ENCODE data around the gene GAL. TPM values are rescaled to one million over a fixed set of nuclear protein-coding genes. Genes with fewer than 3 reads are reported as not detected.

Gene GAL
- total RNA-seq, 2 donors from 2014 or later, result 1.1 TPM; not detected in 1

GRCh38 chr11:68664141-68664540 lies 20.2 kb upstream of the GAL start:
- Mint-ChIP-seq H3K4me1 (ENCODE audit: low read depth in 2 of 2) (no peaks in the 10 kb centered on the region), H3K4me3 (no peak overlapping the region), H3K9me3 (no peaks in the 10 kb centered on the region), H3K27ac (no peak overlapping the region), H3K27me3 (peaks cover 0 to 3% of the 10 kb centered on the region in 2 donors), H3K36me3 (no peaks in the 10 kb centered on the region)
- DNase-seq (ENCODE audit: low spot score) (no peak), ATAC-seq (no peak)

- peaks cover 0 to 3% of the 10 kb centered on the region in 2 donors for H3K27me3 Mint-ChIP-seq
- H3K36me3 Mint-ChIP-seq, result no peaks in the 10 kb centered on the region
- H3K4me3 Mint-ChIP-seq, result no peak overlapping the region
- DNase-seq (ENCODE audit: low spot score) (no peak), ATAC-seq (no peak)
- no peaks in the 10 kb centered on the region for H3K4me1 Mint-ChIP-seq (ENCODE audit: low read depth in 2 of 2)
- no peaks in the 10 kb centered on the region for H3K9me3 Mint-ChIP-seq
- H3K27ac Mint-ChIP-seq, result no peak overlapping the region
Measured at GRCh38 chr11:68664906-68665305, 19.4 kb upstream of the GAL start.

DNA sequence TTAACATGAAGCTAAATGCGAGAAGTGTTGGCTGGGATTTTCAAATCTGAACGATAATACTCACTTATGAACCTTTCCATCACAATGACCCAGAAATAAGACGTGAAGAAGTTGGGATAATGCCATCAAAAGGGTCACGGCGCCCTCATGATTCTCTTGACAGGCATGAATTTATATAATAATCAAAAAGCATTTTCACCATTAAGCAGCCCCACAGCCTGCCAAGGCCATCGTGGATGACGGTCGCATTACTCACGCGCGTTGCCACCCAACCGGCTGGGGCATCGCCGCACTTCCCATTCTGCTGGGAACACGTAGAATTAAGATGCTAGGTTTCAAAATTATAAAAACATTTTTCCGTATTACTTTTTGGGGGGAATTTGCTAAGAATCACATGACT lies 18.9 kb upstream of the GAL start:
- H3K4me3 Mint-ChIP-seq, result no peak overlapping the region
- H3K4me1 Mint-ChIP-seq (ENCODE audit: low read depth in 2 of 2), result no peaks in the 10 kb centered on the region
- ATAC-seq, result no peak
- no peak overlapping the region for H3K27ac Mint-ChIP-seq
- H3K27me3 Mint-ChIP-seq, result peaks cover 0 to 3% of the 10 kb centered on the region in 2 donors
- DNase-seq (ENCODE audit: low spot score), result no peak
- no peaks in the 10 kb centered on the region for H3K36me3 Mint-ChIP-seq
- no peaks in the 10 kb centered on the region for H3K9me3 Mint-ChIP-seq

GRCh38 chr11:68666849-68667248 lies 17.5 kb upstream of the GAL start:
- H3K9me3 Mint-ChIP-seq, result no peaks in the 10 kb centered on the region
- no peak for ATAC-seq
- no peaks in the 10 kb centered on the region for H3K36me3 Mint-ChIP-seq
- peaks cover 0 to 3% of the 10 kb centered on the region in 2 donors for H3K27me3 Mint-ChIP-seq
- DNase-seq (ENCODE audit: low spot score), result no peak
- no peak overlapping the region for H3K4me3 Mint-ChIP-seq
- no peaks in the 10 kb centered on the region for H3K4me1 Mint-ChIP-seq (ENCODE audit: low read depth in 2 of 2)
- H3K27ac Mint-ChIP-seq, result no peak overlapping the region

DNA sequence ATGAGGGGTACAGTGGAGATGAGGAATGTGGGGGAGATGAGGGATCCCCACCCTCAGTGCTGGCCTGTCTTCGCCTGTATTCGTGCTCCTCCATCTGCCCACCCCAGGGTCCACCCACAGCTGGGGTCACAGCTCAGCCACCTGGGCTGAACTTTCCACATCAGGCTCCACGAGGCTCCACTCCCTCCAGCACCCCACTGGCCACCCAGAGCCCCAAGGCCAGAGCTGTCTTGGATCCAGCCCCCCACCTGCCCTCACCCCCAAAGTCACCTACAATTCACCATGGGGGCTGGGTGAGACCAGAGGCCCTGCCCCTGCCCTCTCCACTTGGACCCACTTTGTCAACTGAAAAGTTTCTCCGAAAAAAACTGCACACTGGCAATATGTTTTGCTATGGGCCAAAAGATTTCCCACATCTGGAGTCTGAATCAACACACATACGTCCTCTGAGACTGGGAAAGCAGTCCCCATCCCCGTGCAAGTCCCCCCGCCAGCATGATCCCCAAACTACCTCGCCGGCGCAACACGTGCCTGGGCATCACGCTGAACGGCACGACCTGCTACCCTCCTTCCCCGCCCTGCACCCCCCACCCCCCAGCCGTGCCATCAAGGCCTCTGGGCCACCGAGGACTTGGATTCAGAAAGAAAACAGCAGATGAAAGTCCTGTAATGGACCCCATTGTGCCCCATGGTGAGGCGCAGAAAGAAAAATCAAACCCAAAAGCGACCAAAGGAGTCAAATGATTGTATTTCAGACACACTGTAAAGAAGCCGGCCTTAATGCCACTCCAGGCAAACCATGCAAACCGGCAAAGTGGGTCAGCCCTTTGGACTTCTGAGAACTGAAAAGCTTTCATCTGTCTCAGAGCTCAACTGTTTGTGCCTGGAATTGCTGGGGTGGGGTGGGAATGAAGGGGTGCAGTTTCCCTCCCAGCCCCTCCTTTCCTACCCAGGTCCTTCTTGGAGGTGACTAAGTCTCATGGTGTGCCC lies 16.5 kb upstream of the GAL start:
- H3K36me3 Mint-ChIP-seq, result no peaks in the 10 kb centered on the region
- ATAC-seq, result peak in 1 of 2 donors; percentile 37
- H3K4me3 Mint-ChIP-seq, result no peak overlapping the region
- H3K4me1 Mint-ChIP-seq (ENCODE audit: low read depth in 2 of 2), result no peaks in the 10 kb centered on the region
- peaks cover 0 to 3% of the 10 kb centered on the region in 2 donors for H3K27me3 Mint-ChIP-seq
- DNase-seq (ENCODE audit: low spot score), result no peak
- no peaks in the 10 kb centered on the region for H3K9me3 Mint-ChIP-seq
- H3K27ac Mint-ChIP-seq, result no peak overlapping the region

DNA sequence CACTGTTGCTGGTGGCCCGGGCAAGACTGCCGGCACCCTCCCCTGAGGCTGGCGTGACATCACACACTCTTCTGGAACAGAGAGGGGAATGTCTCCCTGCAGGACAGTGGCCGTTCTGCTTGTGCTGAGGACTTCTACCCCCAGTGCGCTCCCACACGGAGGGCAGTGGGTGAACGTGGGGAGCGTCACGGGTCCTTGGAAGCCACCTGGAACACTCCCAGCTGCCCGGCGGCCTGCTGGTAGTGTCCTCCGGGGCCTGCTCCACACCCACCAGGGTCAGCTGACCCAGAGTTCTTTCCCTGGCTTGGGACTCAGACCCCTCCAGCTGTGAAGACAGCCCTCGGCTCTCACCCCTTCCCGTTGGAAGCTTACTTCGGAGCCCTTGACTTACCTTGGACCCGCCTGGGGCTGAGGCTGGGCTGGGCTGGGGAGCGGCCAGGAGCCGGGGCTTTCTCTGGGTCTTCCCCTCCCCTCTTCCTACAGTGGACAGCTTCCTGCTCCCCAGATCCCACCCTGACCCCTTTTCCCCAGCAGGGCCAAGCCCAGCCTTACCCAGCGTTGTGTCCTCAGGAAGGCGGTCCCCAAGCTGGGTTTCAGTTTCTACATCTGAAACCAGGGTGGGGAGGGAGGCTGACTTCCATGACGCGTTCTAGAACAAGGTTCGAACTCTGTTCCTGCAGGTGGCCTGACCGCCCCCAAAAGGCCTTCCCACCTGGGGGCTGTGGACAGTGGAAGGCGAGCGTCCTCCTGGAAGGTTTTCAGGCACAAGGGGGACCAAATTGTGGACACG lies 14.8 kb upstream of the GAL start:
- H3K9me3 Mint-ChIP-seq, result no peaks in the 10 kb centered on the region
- H3K4me3 Mint-ChIP-seq, result no peak overlapping the region
- peaks cover 0 to 3% of the 10 kb centered on the region in 2 donors for H3K27me3 Mint-ChIP-seq
- peak in 1 of 2 donors; percentile 31 for ATAC-seq
- no peak for DNase-seq (ENCODE audit: low spot score)
- H3K27ac Mint-ChIP-seq, result no peak overlapping the region
- H3K36me3 Mint-ChIP-seq, result no peaks in the 10 kb centered on the region
- no peaks in the 10 kb centered on the region for H3K4me1 Mint-ChIP-seq (ENCODE audit: low read depth in 2 of 2)

DNA sequence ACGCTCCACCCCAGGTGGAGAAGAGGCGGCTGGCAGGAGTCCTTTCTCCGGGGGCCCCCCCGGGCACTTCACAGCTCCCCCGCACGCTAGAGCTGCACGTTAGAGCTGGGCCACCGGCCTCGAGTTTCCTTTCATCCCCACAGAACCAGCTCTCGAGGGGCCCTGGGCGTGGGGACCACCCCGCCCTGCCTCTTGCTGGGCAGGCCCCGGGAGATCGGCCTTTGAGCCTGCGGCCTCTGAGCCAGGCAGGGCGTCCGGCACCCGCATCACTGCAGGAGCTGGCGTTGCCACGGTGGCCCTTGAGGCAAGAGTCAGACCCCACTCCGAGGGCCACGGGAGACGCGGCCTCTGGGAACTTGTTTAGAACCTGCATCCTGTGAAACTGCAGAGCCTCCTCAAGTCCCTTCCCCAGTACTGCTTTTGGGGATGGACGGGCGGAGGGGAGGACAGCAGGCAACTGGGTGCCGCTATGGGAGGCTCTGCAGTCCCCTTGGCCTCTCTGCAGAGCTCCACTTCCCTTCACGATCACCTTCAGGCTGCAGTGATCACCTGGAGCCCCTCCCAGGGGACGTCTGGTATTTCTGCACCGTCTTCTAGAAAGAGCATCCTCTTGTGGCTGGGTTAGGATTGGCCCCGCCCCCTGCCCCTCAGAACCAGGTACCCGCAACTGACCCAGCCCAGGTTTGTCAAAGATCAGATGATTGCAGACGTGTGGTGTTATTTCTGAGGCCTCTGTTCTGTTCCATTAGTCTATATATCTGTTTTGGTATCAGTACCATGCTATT lies 13.9 kb upstream of the GAL start:
- Mint-ChIP-seq H3K4me1 (ENCODE audit: low read depth in 2 of 2) (no peaks in the 10 kb centered on the region), H3K4me3 (no peak overlapping the region), H3K36me3 (no peaks in the 10 kb centered on the region), H3K27ac (no peak overlapping the region), H3K27me3 (peaks cover 0 to 5% of the 10 kb centered on the region in 2 donors), H3K9me3 (no peaks in the 10 kb centered on the region)
- DNase-seq (ENCODE audit: low spot score), result no peak
- peak in 1 of 2 donors; percentile 12 for ATAC-seq

GRCh38 chr11:68673306-68673945 lies 10.9 kb upstream of the GAL start:
- Mint-ChIP-seq H3K4me3 (no peak overlapping the region), H3K9me3 (no peaks in the 10 kb centered on the region), H3K4me1 (ENCODE audit: low read depth in 2 of 2) (no peaks in the 10 kb centered on the region), H3K27me3 (peaks cover 0 to 5% of the 10 kb centered on the region in 2 donors), H3K27ac (no peak overlapping the region), H3K36me3 (no peaks in the 10 kb centered on the region)
- no peak for DNase-seq (ENCODE audit: low spot score)
- ATAC-seq, result no peak

GRCh38 chr11:68673991-68674390 lies 10.4 kb upstream of the GAL start:
- H3K9me3 Mint-ChIP-seq, result no peaks in the 10 kb centered on the region
- no peak overlapping the region for H3K27ac Mint-ChIP-seq
- H3K27me3 Mint-ChIP-seq, result peaks cover 0 to 3% of the 10 kb centered on the region in 2 donors
- no peaks in the 10 kb centered on the region for H3K4me1 Mint-ChIP-seq (ENCODE audit: low read depth in 2 of 2)
- DNase-seq (ENCODE audit: low spot score), result no peak
- ATAC-seq, result no peak
- no peaks in the 10 kb centered on the region for H3K36me3 Mint-ChIP-seq
- H3K4me3 Mint-ChIP-seq, result no peak overlapping the region

GRCh38 chr11:68674461-68674860 lies 9.9 kb upstream of the GAL start:
- Mint-ChIP-seq H3K4me1 (ENCODE audit: low read depth in 2 of 2) (no peaks in the 10 kb centered on the region), H3K36me3 (no peaks in the 10 kb centered on the region), H3K27ac (no peak overlapping the region), H3K27me3 (peaks cover 0 to 2% of the 10 kb centered on the region in 2 donors), H3K9me3 (no peaks in the 10 kb centered on the region), H3K4me3 (no peak overlapping the region)
- no peak for ATAC-seq
- no peak for DNase-seq (ENCODE audit: low spot score)

- DNase-seq (ENCODE audit: low spot score) (no peak), ATAC-seq (no peak)
- Mint-ChIP-seq H3K9me3 (no peaks in the 10 kb centered on the region), H3K27ac (no peak overlapping the region), H3K4me1 (ENCODE audit: low read depth in 2 of 2) (no peaks in the 10 kb centered on the region), H3K36me3 (no peaks in the 10 kb centered on the region), H3K4me3 (no peak overlapping the region), H3K27me3 (peaks cover 6 to 9% of the 10 kb centered on the region in 2 donors)
Measured at GRCh38 chr11:68677432-68677831, 6.9 kb upstream of the GAL start.

- no peak overlapping the region for H3K4me3 Mint-ChIP-seq
- no peak for ATAC-seq
- H3K36me3 Mint-ChIP-seq, result no peaks in the 10 kb centered on the region
- no peak overlapping the region for H3K27ac Mint-ChIP-seq
- H3K9me3 Mint-ChIP-seq, result no peaks in the 10 kb centered on the region
- H3K4me1 Mint-ChIP-seq (ENCODE audit: low read depth in 2 of 2), result peaks cover 0 to 3% of the 10 kb centered on the region in 2 donors
- peaks cover 11 to 14% of the 10 kb centered on the region in 2 donors for H3K27me3 Mint-ChIP-seq
- DNase-seq (ENCODE audit: low spot score), result no peak
Measured at GRCh38 chr11:68678031-68678441, 6.3 kb upstream of the GAL start.

All from natural killer cell treated with Interleukin-12 subunit alpha and Interleukin-12 subunit beta and Interleukin-15 and Interleukin-18, amount 100 ng/mL, for 72 hours (primary cell).